Keratinocyte (primary cell): ENCODE measurements around the gene STIMATE. TPM values are rescaled to one million over a fixed set of nuclear protein-coding genes. Genes with fewer than 3 reads are reported as not detected.

Source experiments
- DNase-seq: peaks from one replicate; pipeline ENCODE4 v3.0.0-alpha.2; 2011; ENCODE audit warnings: low read depth, missing footprints, low spot score
- FAIRE-seq: peaks from 2 replicates; lab custom pipeline; 2011; peaks lifted over from hg19 to GRCh38; lab: Jason Lieb, UNC
- H2AFZ ChIP-seq: 2 replicates; pipeline ENCODE4 v1.6.0; 2012; ENCODE audit warnings: low read length, control low read depth, inconsistent platforms; ENCODE audit not compliant: control insufficient read depth
- H3K27ac ChIP-seq: 2 replicates; pipeline ENCODE4 v1.5.1; 2011; ENCODE audit warnings: low read length; ENCODE audit not compliant: control insufficient read depth, insufficient read depth
- H3K27me3 ChIP-seq: 3 replicates; pipeline ENCODE4 v1.6.0; 2011; ENCODE audit warnings: low read length; ENCODE audit not compliant: control insufficient read depth, insufficient read depth; ENCODE audit errors: extremely low read depth
- H3K36me3 ChIP-seq, 2 experiments: 2 replicates in 1 of 2; 3 replicates in 1 of 2; pipeline ENCODE4 v1.5.1; 2011; ENCODE audit warnings: low read length in 2 of 2, mild to moderate bottlenecking in 1 of 2; ENCODE audit not compliant: control insufficient read depth in 2 of 2, insufficient read depth in 2 of 2; ENCODE audit errors: extremely low read depth in 1 of 2
- H3K4me1 ChIP-seq: 3 replicates; pipeline ENCODE4 v1.5.1; 2011; ENCODE audit warnings: low read length; ENCODE audit not compliant: control insufficient read depth, insufficient read depth; ENCODE audit errors: extremely low read depth
- H3K4me2 ChIP-seq: 3 replicates; pipeline ENCODE4 v1.6.0; 2011; ENCODE audit warnings: low read depth, low read length; ENCODE audit not compliant: control insufficient read depth, insufficient read depth; ENCODE audit errors: extremely low read depth
- H3K4me3 ChIP-seq, 3 experiments: fragments of 200-600 bp in 1 of 3; sonication (generic) in 1 of 3; 2 replicates in 2 of 3; 3 replicates in 1 of 3; pipeline ENCODE4 v1.5.1; 2011 to 2016; ENCODE audit warnings: low read length in 3 of 3, mild to moderate bottlenecking in 3 of 3, control low read depth in 2 of 3, inconsistent platforms in 1 of 3, low read depth in 1 of 3, mixed read lengths in 1 of 3, mixed run types in 1 of 3, moderate library complexity in 1 of 3; ENCODE audit not compliant: control insufficient read depth in 2 of 3, insufficient read depth in 2 of 3; ENCODE audit errors: extremely low read depth in 1 of 3
- H3K79me2 ChIP-seq: 2 replicates; pipeline ENCODE4 v1.6.0; 2012; ENCODE audit warnings: low read length; ENCODE audit not compliant: control insufficient read depth, insufficient read depth
- H3K9ac ChIP-seq: 3 replicates; pipeline ENCODE4 v1.6.0; 2011; ENCODE audit warnings: low read length; ENCODE audit not compliant: control insufficient read depth, insufficient read depth; ENCODE audit errors: extremely low read depth
- H3K9me1 ChIP-seq: 3 replicates; pipeline ENCODE4 v1.6.0; 2011; ENCODE audit warnings: low read length; ENCODE audit not compliant: control insufficient read depth, insufficient read depth; ENCODE audit errors: extremely low read depth
- H3K9me3 ChIP-seq: 2 replicates; pipeline ENCODE4 v1.5.1; 2012; ENCODE audit warnings: low read depth, low read length; ENCODE audit not compliant: control insufficient read depth
- H4K20me1 ChIP-seq: 3 replicates; pipeline ENCODE4 v1.6.0; 2011; ENCODE audit warnings: low read length; ENCODE audit not compliant: control insufficient read depth, insufficient read depth; ENCODE audit errors: extremely low read depth
- CTCF ChIP-seq, 3 experiments: IDR thresholded peaks in 1 of 3; conservative IDR thresholded peaks in 1 of 3; optimal IDR thresholded peaks in 1 of 3; 2 replicates in 2 of 3; 3 replicates in 1 of 3; pipeline versions ENCODE3 to v1.5.1; 2011; ENCODE audit warnings: low read length in 3 of 3, mild to moderate bottlenecking in 3 of 3, moderate library complexity in 2 of 3, control low read depth in 1 of 3, inconsistent platforms in 1 of 3; ENCODE audit not compliant: insufficient read depth in 2 of 3; ENCODE audit errors: extremely low read depth in 1 of 3
- EZH2 ChIP-seq: IDR thresholded peaks from one replicate; pipeline ENCODE4 v1.6.1; 2012; ENCODE audit warnings: inconsistent platforms, mild to moderate bottlenecking, low read length, moderate library complexity
- dilution Hi-C: fragments of 300-500 bp; cut with MboI; formaldehyde crosslinking; loops from one replicate; pipeline ENCODE4 v1.7.0; 2020; ENCODE audit warnings: low sequenced_read_pairs; ENCODE audit not compliant: extremely low pct_ligation_motif_present
- polyA plus RNA-seq, 5 experiments: library from polyadenylated mRNA; depleted of rRNA in 3 of 5; stranded (reverse) in 3 of 5; stranded (forward) in 1 of 5; unstranded in 1 of 5; fragments of >200 nt; gene quantifications; 1 replicate in 1 of 5; 2 replicates in 3 of 5; 3 replicates in 1 of 5; pipeline versions ENCODE4 v1.2.1 to v1.2.3, GENCODE V29; 2011 to 2012; ENCODE audit warnings: missing spikeins in 2 of 5, low read depth in 1 of 5, low replicate concordance in 1 of 5

Gene STIMATE
- polyA plus RNA-seq, 1 donor (not counting 4 experiments of a cell fraction or from before 2014, with no cell fraction given), result 8.2 TPM

DNA sequence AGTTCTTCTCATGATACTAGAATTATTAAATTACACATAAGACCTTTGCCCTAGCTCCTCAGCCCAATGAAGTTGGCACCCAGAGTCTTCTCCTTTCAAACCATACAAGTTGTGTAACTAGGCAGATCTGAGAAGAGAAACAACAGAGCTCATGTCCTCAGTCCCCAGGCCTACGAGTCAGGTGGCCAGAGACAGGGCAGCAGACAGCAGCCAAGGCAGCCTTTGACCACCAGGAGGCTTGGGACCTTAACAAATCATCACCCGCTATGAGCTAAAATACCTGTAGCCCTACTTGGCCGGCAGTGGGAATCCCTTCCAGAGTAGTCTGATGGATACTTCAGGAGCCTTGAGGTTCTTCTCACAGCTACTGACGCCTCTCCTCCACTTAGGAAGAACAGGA lies 18.3 kb downstream of the STIMATE start:
- no peaks in the 10 kb centered on the region for H3K9me3 ChIP-seq
- H3K79me2 ChIP-seq, result no peaks in the 10 kb centered on the region
- no peaks in the 10 kb centered on the region for H3K27me3 ChIP-seq
- H3K27ac ChIP-seq, result no peak overlapping the region
- no peak overlapping the region for H3K9ac ChIP-seq
- no peaks in the 10 kb centered on the region for H3K36me3 ChIP-seq
- no peak overlapping the region for H3K4me3 ChIP-seq
- no peaks in the 10 kb centered on the region for H3K9me1 ChIP-seq
- no peak for FAIRE-seq
- peaks cover 2% of the 10 kb centered on the region for H3K4me1 ChIP-seq
- no peak for DNase-seq
- no peak overlapping the region for H3K4me2 ChIP-seq
- peaks cover 2% of the 10 kb centered on the region for H4K20me1 ChIP-seq
- TF ChIP-seq EZH2 (no peak), CTCF (optimal IDR thresholded peaks at IDR 0.05 in 1 of 3, IDR thresholded peaks at IDR 0.05 in 1 of 3, conservative IDR thresholded peaks at IDR 0.05 in 1 of 3; ENCODE audit: extremely low read depth in 1 of 3, insufficient read depth in 2 of 3, low read length in 3 of 3) (no peak)
- H2AFZ ChIP-seq, result no peak overlapping the region
- dilution Hi-C loops, result no loop called here

DNA sequence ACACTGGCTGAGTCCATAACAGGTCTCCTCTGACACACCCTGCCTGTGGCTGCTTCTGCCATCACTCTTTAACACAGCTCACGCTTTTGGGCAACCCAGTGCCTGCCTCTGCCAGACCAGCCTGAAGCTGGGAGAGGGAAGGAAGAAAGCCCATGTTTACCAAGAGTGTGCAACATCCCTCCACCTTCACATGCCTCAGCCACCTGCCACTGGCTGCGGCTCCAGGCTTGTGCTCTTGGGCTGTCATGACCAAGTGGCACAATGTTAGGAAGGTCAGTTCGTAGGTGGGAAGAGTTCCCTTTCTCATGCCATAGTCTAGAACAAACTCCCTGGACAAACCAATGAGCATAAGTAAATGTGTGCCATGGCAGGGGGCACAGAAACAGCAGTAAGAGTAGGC lies 20.3 kb downstream of the STIMATE start:
- DNase-seq, result no peak
- H3K4me2 ChIP-seq, result no peak overlapping the region
- no peaks in the 10 kb centered on the region for H3K36me3 ChIP-seq
- H3K9me1 ChIP-seq, result no peaks in the 10 kb centered on the region
- no peaks in the 10 kb centered on the region for H3K9me3 ChIP-seq
- TF ChIP-seq CTCF (optimal IDR thresholded peaks at IDR 0.05 in 1 of 3, IDR thresholded peaks at IDR 0.05 in 1 of 3, conservative IDR thresholded peaks at IDR 0.05 in 1 of 3; ENCODE audit: extremely low read depth in 1 of 3, insufficient read depth in 2 of 3, low read length in 3 of 3) (no peak), EZH2 (no peak)
- peaks cover 2% of the 10 kb centered on the region for H4K20me1 ChIP-seq
- H3K79me2 ChIP-seq, result no peaks in the 10 kb centered on the region
- no peak overlapping the region for H3K4me3 ChIP-seq
- peaks cover 10% of the 10 kb centered on the region for H3K4me1 ChIP-seq
- dilution Hi-C loops, result no loop called here
- no peak overlapping the region for H2AFZ ChIP-seq
- no peak for FAIRE-seq
- H3K9ac ChIP-seq, result no peak overlapping the region
- no peak overlapping the region for H3K27ac ChIP-seq
- H3K27me3 ChIP-seq, result no peaks in the 10 kb centered on the region
